UCSD-AML1 (cell line): Measurements from ENCODE around the gene PRKCH.
A peak's percentile ranks its signal among the peaks of the same experiment; 100 is the strongest.

Experiments
- DNase-seq: peaks from one replicate; lab custom pipeline; 2025; ENCODE audit not compliant: unreplicated experiment; lab: John Stamatoyannopoulos, UW

Gene PRKCH

GRCh38 chr14:61418746-61419145 lies 97.4 kb downstream of the PRKCH start:
- DNase-seq, result no peak

GRCh38 chr14:61419201-61419600 lies 97.8 kb downstream of the PRKCH start:
- DNase-seq, result no peak

GRCh38 chr14:61420326-61420725 lies 98.9 kb downstream of the PRKCH start:
- no peak for DNase-seq

DNA sequence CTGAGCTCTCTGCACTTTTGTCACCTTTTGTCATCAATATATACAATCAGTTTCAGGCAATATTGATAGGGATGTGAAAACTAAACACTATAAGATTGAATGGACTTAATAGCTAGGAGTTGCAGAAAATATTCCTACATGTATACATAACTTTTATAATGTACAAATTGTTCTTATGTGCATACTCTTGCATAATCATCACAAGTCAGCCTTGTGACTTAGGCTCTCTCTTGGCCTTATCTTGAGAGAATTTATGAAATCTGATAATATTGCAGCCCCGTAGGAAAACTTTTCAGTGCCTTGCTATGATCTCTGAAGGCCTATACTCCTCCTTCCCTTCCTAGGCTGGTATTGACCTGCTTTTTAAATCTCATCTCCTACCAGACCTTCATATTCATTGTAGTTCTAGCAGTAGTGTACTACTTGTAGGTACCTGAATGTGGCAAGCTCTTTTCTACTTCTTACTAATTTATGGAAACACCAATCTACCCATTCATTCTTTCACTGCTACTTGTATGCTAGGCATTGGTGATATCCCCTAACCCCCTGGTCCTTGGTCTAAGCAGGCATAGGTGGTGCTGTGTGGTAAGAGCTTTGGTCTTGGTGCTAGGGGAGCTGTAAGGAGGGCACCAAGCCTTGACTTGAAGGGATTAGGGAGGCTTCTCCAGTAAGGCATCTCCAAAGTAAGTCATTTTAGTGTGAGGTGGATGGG lies 100.0 kb downstream of the PRKCH start:
- no peak for DNase-seq

DNA sequence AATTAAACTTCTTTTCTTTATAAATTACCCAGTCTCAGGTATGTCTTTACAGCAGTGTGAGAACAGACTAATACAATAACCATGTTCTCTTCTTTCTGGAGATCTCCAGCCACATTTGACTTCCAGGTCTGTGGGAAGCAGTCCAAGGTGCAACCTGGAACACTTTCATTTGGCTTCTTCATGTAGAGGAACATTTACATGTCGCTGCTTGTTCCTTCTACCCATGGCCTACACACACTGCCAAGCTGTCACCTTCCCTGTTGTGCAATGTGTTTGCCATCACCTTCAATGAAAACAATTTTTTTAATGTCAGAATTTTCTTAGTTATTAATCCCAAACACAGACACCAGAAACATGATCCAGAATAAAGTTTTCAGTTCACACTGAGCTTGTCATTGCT lies 104.7 kb downstream of the PRKCH start:
- DNase-seq, result no peak

DNA sequence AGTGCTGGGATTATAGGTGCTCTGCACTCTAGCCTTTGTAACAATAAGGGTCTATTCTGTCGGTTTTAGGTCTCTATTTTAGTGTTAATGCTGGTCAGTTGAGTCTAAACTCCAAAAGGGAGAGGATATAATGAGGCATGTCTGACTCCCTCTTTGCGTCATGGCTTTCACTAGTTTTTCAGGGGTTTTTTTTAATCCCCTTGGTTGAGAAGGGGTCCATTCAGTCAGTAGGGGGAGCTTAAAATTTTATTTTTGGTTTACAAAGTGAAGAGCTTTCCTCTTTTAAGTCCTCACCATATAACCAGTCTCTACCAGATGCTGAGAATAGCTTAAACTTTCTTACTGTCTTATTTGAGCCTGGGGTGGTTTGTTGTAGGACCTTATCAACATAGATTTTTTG lies 106.9 kb downstream of the PRKCH start:
- DNase-seq, result no peak

- no peak for DNase-seq
These were observed 107.9 kb downstream of the PRKCH start for GRCh38 chr14:61429316-61429715.

GRCh38 chr14:61430066-61430757 lies 108.8 kb downstream of the PRKCH start:
- no peak for DNase-seq

DNA sequence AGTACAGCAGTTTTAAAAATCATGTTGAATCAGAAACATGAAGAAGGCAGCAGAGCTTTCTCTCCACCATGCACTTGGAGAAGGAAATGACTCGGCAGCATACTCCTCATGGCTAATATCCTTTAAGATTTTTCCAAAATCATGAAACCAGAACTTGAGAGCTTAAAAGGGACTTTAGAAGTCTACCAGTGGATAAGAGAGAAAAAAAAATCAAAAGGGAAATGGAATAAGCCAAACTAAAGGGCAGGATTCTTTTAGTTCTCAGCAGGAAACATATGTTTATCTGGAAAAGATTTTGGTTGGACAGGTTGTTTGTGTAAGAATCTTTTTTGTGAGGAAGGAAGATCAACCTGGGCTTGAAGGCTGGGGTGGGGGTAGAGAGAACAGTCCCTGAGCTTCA lies 111.8 kb downstream of the PRKCH start:
- DNase-seq, result no peak

GRCh38 chr14:61433828-61434227 lies 112.4 kb downstream of the PRKCH start:
- no peak for DNase-seq

- DNase-seq, result no peak
These were observed 112.9 kb downstream of the PRKCH start for GRCh38 chr14:61434311-61434710.

DNA sequence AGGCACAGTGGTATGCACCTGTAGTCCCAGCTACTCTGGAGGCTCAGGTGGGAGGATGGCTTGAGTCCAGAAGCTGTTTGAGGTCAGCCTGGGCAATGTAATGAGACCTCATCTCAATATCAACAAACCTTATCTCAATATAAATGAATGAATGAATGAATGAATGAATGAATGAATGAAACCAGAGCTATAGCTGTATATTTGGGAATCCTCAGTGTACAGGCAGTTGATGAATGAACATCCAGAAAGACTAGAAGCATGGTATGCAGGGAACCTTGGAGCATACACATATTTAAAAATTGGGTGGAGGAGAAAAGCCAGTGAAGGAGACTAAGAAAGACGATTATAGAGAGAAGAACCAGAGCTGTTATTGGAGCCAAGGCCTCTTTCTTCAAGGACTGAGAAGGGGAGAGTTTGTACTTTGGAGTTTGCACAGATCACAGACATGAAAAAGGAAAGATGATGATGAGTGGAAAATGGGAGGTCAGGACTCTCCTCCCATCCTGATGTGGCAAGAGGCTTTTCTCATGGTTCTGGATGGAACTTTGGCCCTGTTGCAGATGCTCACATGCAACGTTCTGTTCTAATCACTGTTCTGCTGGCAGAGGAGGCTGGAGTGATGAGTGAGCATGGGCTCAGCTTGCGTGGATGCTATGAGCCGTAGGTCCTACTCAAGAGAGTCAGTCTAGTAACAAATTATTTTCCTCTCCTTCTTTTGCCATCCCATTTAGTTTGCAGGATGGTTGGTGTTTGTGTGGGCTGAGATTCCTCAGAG lies 114.4 kb downstream of the PRKCH start:
- no peak for DNase-seq

- DNase-seq, result no peak
These were observed 116.0 kb downstream of the PRKCH start for GRCh38 chr14:61437381-61437780.

DNA sequence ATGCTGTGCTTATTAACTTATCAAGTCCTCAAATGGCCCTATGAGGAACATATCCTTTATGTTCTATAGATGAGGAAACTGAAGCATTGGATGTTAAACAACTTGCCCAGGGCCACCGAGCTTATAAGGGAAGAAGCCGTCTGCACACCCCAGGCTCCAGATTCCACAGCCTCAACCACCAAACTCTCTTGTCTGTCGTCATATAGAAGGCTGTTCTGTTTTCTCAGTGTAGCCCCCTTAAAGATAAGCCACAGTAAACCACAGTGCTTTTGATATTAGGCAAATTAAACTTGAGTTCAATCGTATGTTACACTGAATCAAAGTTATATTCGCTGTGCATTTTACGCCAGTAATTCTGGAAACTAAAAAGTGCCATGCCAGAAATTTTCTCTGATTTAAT lies 116.7 kb downstream of the PRKCH start:
- no peak for DNase-seq

GRCh38 chr14:61438497-61438859 lies 117.1 kb downstream of the PRKCH start:
- no peak for DNase-seq

DNA sequence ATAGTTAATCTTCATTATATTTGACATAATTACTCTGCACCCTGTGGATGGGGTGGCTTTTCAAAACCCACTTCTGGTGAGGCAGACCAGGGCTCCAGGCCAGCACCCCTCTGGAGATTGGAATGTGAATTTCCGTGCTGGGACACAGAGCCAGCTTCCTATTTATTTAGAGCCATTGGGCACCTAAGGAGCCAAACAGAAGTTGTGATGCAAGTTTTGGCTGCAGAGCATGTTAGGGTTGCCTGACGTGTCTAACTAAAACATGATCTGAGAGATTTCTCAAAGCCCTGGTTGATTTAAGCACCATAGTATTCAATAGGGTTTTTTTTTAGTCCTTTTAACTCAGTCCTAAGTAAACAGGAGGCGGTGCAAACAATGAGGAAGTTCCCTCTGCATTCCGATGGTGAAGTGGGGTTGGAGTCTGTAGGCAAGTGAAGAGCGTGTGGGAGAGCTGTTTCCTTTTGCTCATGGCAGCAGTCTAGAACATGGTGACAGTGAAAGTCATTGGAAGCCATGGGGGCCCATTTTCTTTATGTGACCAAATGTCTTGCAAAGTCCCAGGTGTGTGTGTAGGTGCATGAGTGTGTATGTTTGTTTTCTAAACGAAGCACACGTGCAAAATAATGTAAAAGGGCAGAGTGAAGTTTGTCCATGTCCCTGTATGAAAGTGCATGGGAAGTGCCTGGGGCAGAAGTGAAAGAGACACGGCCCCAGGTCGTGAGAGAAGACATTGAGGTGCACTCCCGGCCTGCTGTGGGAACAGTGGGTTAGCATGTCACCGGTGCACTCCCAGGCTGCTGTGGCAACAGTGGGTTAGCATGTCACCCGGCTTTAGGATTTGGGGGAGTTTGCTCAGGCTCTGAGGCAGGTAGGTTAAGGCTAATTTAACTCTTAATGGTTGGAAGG lies 117.7 kb downstream of the PRKCH start:
- DNase-seq, result peak; percentile 49

- no peak for DNase-seq
These were observed 118.5 kb downstream of the PRKCH start for GRCh38 chr14:61439779-61440418.

GRCh38 chr14:61443481-61443880 lies 122.1 kb downstream of the PRKCH start:
- DNase-seq, result no peak

DNA sequence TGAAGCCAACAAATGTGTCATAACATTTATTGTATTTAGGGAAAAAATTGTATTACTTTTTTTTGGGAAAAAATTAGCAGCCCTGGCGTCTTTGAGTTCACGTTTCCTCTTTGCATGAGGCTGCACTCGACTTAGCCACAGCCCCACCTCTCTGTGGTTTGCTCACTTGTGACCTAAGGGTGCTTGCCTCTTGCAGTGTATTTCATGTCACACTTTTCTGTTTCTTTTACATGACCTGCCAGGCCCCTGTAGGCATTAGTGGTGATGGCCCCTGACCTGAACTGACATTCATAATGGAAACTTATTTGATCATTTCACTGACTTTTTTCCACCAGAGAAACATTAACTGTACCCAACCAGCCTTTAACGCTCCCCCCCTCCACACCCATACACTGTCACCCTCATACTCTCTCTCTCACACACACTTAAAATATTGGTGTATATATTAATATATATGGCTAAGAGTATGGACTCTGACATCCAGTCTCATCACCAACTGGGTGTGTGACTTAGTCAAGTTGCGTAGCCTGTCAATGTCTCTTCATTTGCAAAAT lies 122.9 kb downstream of the PRKCH start:
- peak; percentile 50 for DNase-seq

DNA sequence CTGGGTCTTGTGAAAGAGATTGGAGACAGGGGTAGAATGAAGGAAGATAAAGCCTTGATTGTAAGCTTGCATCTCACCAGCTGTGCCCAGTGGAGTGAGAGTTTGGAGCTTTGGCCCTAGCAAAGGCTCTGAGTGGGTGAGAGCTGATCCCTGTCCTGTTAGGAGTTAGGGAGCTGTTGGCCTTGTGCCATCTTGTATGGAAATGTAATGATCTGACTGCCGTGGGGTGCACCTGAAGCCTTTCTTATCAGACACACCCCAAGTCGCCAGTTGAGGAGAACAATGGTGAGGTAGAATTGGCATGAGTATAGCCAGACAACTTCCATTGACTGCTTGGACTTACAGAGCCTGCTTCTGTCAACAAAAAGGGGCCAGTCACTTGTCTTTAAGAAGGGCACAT lies 130.1 kb downstream of the PRKCH start:
- DNase-seq, result no peak
